ENCODE data around the gene FOXR2. TPM values are rescaled to one million over a fixed set of nuclear protein-coding genes. Genes with fewer than 3 reads are reported as not detected.

The FOXR2 gene
- total RNA-seq, 1 donor from 2014 or later, result not detected

DNA sequence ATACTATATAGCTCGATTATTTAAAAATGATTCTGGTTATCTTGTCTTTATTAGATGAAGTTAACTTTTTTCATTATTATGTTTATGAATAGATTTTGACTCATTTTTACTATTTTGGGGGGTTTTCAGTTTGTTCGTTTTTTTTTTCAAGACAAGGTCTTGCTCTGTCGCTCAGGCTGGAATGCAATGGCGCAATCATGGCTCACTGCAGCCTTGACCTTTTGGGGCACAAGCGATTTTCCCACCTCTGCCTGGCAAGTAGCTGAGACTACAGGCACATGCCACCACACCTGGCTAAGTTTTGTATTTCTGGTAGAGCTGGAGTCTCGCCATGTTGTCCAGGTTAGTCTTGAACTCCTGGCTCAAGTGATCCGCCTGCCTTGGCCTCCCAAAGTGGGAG lies 24.9 kb upstream of the FOXR2 start:
- no peak for FAIRE-seq
- no peak for DNase-seq (ENCODE audit: low read depth)
- no peaks in the 10 kb centered on the region for H3K27me3 ChIP-seq (ENCODE audit: control insufficient read depth, insufficient read depth, low read length)
- TF ChIP-seq, protein P1, sequence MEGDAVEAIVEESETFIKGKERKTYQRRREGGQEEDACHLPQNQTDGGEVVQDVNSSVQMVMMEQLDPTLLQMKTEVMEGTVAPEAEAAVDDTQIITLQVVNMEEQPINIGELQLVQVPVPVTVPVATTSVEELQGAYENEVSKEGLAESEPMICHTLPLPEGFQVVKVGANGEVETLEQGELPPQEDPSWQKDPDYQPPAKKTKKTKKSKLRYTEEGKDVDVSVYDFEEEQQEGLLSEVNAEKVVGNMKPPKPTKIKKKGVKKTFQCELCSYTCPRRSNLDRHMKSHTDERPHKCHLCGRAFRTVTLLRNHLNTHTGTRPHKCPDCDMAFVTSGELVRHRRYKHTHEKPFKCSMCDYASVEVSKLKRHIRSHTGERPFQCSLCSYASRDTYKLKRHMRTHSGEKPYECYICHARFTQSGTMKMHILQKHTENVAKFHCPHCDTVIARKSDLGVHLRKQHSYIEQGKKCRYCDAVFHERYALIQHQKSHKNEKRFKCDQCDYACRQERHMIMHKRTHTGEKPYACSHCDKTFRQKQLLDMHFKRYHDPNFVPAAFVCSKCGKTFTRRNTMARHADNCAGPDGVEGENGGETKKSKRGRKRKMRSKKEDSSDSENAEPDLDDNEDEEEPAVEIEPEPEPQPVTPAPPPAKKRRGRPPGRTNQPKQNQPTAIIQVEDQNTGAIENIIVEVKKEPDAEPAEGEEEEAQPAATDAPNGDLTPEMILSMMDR (IDR thresholded peaks at IDR 0.05; ENCODE audit: insufficient read depth, low read length, severe bottlenecking), result no peak
- H3K36me3 ChIP-seq (ENCODE audit: control insufficient read depth, insufficient read depth, low read length), result no peaks in the 10 kb centered on the region
- no peak overlapping the region for H3K4me3 ChIP-seq (ENCODE audit: low read depth, low read length)

DNA sequence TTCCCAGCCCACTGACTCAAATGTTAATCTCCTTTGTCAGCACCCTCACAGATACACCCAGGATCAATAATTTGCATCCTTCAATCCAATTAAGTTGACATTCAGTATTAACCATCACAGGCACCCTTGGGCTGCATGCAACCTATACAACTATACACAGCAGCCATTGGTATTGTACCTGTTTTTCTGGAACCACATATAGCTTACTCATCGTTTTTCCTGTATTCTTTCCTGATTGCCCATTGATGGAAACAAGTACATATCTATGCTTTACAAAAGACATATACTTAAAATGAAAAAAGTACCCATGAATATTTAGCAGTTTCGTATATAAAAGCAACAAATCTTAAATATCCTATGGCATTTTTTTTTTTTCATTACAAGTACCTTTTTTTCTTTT lies 3.7 kb upstream of the FOXR2 start:
- TF ChIP-seq, protein P1 (IDR thresholded peaks at IDR 0.05; ENCODE audit: insufficient read depth, low read length, severe bottlenecking), result no peak

DNA sequence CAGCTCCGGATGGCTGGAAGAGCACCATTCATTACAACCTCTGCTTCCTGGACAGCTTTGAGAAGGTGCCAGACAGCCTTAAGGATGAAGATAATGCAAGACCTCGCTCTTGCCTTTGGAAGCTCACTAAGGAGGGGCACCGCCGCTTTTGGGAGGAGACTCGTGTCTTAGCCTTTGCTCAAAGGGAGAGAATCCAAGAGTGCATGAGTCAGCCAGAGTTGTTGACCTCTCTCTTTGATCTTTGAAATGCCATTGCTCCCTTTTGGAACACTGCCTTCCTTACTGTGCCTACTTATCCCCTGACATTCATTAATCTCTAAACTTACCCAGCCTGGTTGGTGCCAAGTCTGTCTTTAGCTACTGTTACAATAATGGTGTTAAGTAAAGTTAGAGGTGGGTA lies 1.2 kb downstream of the FOXR2 start:
- H3K27me3 ChIP-seq (ENCODE audit: control insufficient read depth, insufficient read depth, low read length), result no peaks in the 10 kb centered on the region
- FAIRE-seq (no peak), DNase-seq (ENCODE audit: low read depth) (no peak)
- TF ChIP-seq, protein P1 (IDR thresholded peaks at IDR 0.05; ENCODE audit: insufficient read depth, low read length, severe bottlenecking), result no peak
- no peaks in the 10 kb centered on the region for H3K36me3 ChIP-seq (ENCODE audit: control insufficient read depth, insufficient read depth, low read length)
- no peak overlapping the region for H3K4me3 ChIP-seq (ENCODE audit: low read depth, low read length)

More for the DNA sequence above, 3.7 kb upstream of the FOXR2 start:
- Histone ChIP-seq H3K27me3 (ENCODE audit: control insufficient read depth, insufficient read depth, low read length) (no peaks in the 10 kb centered on the region), H3K36me3 (ENCODE audit: control insufficient read depth, insufficient read depth, low read length) (no peaks in the 10 kb centered on the region), H3K4me3 (ENCODE audit: low read depth, low read length) (no peak overlapping the region)
- FAIRE-seq (no peak), DNase-seq (ENCODE audit: low read depth) (no peak)

DNA sequence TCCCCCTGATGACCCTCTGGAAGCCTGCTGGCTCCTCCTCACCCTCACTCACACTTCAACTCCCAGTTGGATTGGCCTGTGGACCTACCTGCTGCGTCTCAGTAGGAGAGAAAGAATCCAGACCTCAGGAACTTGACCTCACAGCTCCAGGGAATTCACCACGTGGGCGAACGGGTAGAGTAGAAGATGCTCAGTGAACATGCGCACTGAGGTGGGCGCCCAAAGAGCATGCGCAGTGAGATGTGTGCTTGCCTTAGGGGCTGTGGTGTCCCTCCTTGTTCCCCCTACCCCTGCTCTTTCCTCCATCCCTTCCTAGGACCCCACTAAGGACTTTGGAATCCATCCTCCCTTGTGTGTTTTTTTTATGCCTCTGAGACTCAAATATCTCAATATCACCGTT lies 12.9 kb downstream of the FOXR2 start:
- Histone ChIP-seq H3K4me3 (ENCODE audit: low read depth, low read length) (no peak overlapping the region), H3K27me3 (ENCODE audit: control insufficient read depth, insufficient read depth, low read length) (no peaks in the 10 kb centered on the region), H3K36me3 (ENCODE audit: control insufficient read depth, insufficient read depth, low read length) (no peaks in the 10 kb centered on the region)
- DNase-seq (ENCODE audit: low read depth) (no peak), FAIRE-seq (no peak)
- TF ChIP-seq, protein P1 (IDR thresholded peaks at IDR 0.05; ENCODE audit: insufficient read depth, low read length, severe bottlenecking), result no peak

DNA sequence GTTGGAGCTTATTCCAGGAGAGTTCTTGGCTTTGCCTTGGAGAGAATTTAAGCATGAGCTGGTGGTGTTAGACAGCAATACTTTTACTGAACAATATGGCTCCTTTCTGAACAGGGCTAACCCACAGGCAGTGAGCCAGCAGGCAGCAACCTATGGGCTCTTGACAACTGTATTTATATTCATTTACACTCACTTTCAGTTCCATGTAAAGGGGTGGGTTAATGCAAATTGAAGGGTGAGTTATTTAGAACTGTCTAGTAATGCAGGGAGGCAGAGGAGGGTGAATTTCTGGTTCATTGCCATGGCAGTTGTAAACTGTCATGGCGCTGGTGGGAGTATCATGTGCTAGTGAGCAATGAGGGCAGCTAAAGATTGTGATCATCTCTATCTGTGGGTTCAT lies 15.7 kb downstream of the FOXR2 start:
- TF ChIP-seq, protein P1 (IDR thresholded peaks at IDR 0.05; ENCODE audit: insufficient read depth, low read length, severe bottlenecking), result no peak
- no peaks in the 10 kb centered on the region for H3K36me3 ChIP-seq (ENCODE audit: control insufficient read depth, insufficient read depth, low read length)
- FAIRE-seq, result no peak
- H3K27me3 ChIP-seq (ENCODE audit: control insufficient read depth, insufficient read depth, low read length), result no peaks in the 10 kb centered on the region
- H3K4me3 ChIP-seq (ENCODE audit: low read depth, low read length), result no peak overlapping the region
- no peak for DNase-seq (ENCODE audit: low read depth)

DNA sequence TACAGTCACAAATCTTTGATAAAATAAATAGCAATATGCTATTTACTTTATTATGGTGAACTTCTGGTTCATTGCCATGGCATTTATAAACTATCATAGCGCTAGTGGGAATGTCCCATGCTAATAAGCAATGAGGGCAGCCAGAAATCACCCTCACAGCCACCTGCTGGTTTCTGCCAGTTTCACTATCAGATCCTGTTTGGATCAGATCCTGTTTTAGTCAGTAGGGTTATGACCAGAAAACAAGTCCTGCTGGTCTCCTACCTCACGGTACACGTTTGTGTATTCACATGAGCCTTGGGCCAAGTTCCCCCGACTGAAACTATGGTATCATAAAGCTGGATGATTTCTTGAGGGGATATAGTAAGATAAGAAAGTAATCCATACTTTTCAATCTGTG lies 17.7 kb downstream of the FOXR2 start:
- DNase-seq (ENCODE audit: low read depth) (no peak), FAIRE-seq (no peak)
- H3K36me3 ChIP-seq (ENCODE audit: control insufficient read depth, insufficient read depth, low read length), result no peaks in the 10 kb centered on the region
- TF ChIP-seq, protein P1 (IDR thresholded peaks at IDR 0.05; ENCODE audit: insufficient read depth, low read length, severe bottlenecking), result no peak
- no peak overlapping the region for H3K4me3 ChIP-seq (ENCODE audit: low read depth, low read length)
- no peaks in the 10 kb centered on the region for H3K27me3 ChIP-seq (ENCODE audit: control insufficient read depth, insufficient read depth, low read length)
